ENCODE measurements around the gene RBBP5. TPM values are rescaled to one million over a fixed set of nuclear protein-coding genes. Genes with fewer than 3 reads are reported as not detected.
A peak's percentile ranks its signal among the peaks of the same experiment; 100 is the strongest.

Gene RBBP5
- total RNA-seq, 1 experiment from 2014 or later: 24.5 TPM

- ChIA-PET RAD21 (ENCODE audit: low non-redundant PET in 1 of 2, low total read pairs in 2 of 2, uncharacterized antibody in 2 of 2, unreplicated experiment in 2 of 2) (no interaction called here), POLR2A (no interaction called here)
- no TSS peak for BruUV-seq (replicated peaks)
These were observed 22.4 kb upstream of the RBBP5 start for GRCh38 chr1:205144046-205144720.

More at GRCh38 chr1:205144046-205144720, 22.4 kb upstream of the RBBP5 start:
- H3K9ac ChIP-seq (ENCODE audit: low read length): no peak overlapping the region
- CTCF ChIA-PET: interaction anchor here (1.6 kb wide), 1 partner anchor 155 kb away, joined by 3 read pairs; no protein-coding TSS in a partner anchor
- ATAC-seq: no peak
- H3K79me2 ChIP-seq (ENCODE audit: insufficient read depth, low read length): no peaks in the 10 kb centered on the region
- H3K36me3 ChIP-seq (ENCODE audit: control insufficient read depth in 1 of 2, insufficient read depth in 2 of 2, low read length in 2 of 2): 0 out of 4 replicates have a peak, but pooled peaks cover 0 to 9% of the 10 kb centered on the region in 2 experiments
- no peaks in the 10 kb centered on the region for H3K27me3 ChIP-seq (ENCODE audit: insufficient read depth, low read length)
- intact Hi-C loops (cut with micrococcal nuclease): no loop called here
- H3K4me1 ChIP-seq (ENCODE audit: control insufficient read depth in 1 of 2, insufficient read depth in 2 of 2, low read length in 2 of 2): peaks cover 2 to 7% of the 10 kb centered on the region in 2 experiments; a peak in 3 of 4 replicates
- H3K4me2 ChIP-seq (ENCODE audit: low read length): peak overlapping the region; percentile 29; the same call in 1 of the 2 replicates
- TF ChIP-seq ZNF274 (IDR thresholded peaks at IDR 0.05; ENCODE audit: low read depth, low read length) (no peak), REST (IDR thresholded peaks at IDR 0.05; ENCODE audit: low read depth) (no peak), FOSL1 (IDR thresholded peaks at IDR 0.05; ENCODE audit: low read depth) (no peak), ZFX (IDR thresholded peaks at IDR 0.05) (no peak), POLR2A (IDR thresholded peaks at IDR 0.05; ENCODE audit: borderline replicate concordance, extremely low read depth, insufficient read depth, insufficient read length) (no peak), MAX (IDR thresholded peaks at IDR 0.05) (no peak), EZH2 (IDR thresholded peaks at IDR 0.05) (no peak), CBX3 (IDR thresholded peaks at IDR 0.05; ENCODE audit: low read depth) (no peak), POLR2AphosphoS5 (IDR thresholded peaks at IDR 0.05; ENCODE audit: low read depth, low read length) (no peak), JUND (IDR thresholded peaks at IDR 0.05) (no peak), ZBTB33 (IDR thresholded peaks at IDR 0.05; ENCODE audit: extremely low read depth, insufficient replicate concordance, low read length) (no peak), RAD21 (IDR thresholded peaks at IDR 0.05; ENCODE audit: low read depth) (no peak), TCF7L2 (IDR thresholded peaks at IDR 0.05; ENCODE audit: borderline replicate concordance, extremely low read depth, insufficient read depth, insufficient read length) (no peak)
- H3K27ac ChIP-seq (ENCODE audit: low read depth, low read length): no peak overlapping the region
- no peaks in the 10 kb centered on the region for H4K20me1 ChIP-seq (ENCODE audit: insufficient read depth)
- no peaks in the 10 kb centered on the region for H3K9me2 ChIP-seq (ENCODE audit: insufficient read depth)
- H3K9me3 ChIP-seq (ENCODE audit: control insufficient read depth in 1 of 2, insufficient read depth in 1 of 2, low read depth in 1 of 2, low read length in 2 of 2): no peaks in the 10 kb centered on the region
- no peak for DNase-seq (ENCODE audit: low read depth, low spot score)
- no peak overlapping the region for H2AFZ ChIP-seq (ENCODE audit: low read depth, low read length, poor library complexity, severe bottlenecking)
- no peak overlapping the region for H3K4me3 ChIP-seq (replicated peaks in 1 of 2; ENCODE audit: low read depth in 1 of 2, low read length in 2 of 2)

Data from HCT116 (cell line).